Endothelial cell (in vitro differentiated cells): ENCODE results near the gene RBM38. TPM values are rescaled to one million over a fixed set of nuclear protein-coding genes. Genes with fewer than 3 reads are reported as not detected.

Experiments used
- DNase-seq: peaks from one replicate; pipeline ENCODE4 v3.0.0; 2021; ENCODE audit warnings: low spot score
- H3K27ac Mint-ChIP-seq: one replicate; pipeline ENCODE4 v1.8.0; 2021; ENCODE audit warnings: mixed read lengths, inconsistent platforms; ENCODE audit not compliant: unreplicated experiment
- H3K27me3 Mint-ChIP-seq: one replicate; pipeline ENCODE4 v1.8.0; 2021; ENCODE audit warnings: mild to moderate bottlenecking, moderate library complexity, mixed read lengths, inconsistent platforms; ENCODE audit not compliant: unreplicated experiment
- H3K36me3 Mint-ChIP-seq: one replicate; pipeline ENCODE4 v1.8.0; 2021; ENCODE audit warnings: mild to moderate bottlenecking, low read depth, mixed read lengths, inconsistent platforms; ENCODE audit not compliant: unreplicated experiment
- H3K4me1 Mint-ChIP-seq: one replicate; pipeline ENCODE4 v1.8.0; 2021; ENCODE audit warnings: mild to moderate bottlenecking, mixed read lengths, inconsistent platforms; ENCODE audit not compliant: unreplicated experiment
- H3K4me3 Mint-ChIP-seq: one replicate; pipeline ENCODE4 v1.8.0; 2021; ENCODE audit warnings: mild to moderate bottlenecking, mixed read lengths, inconsistent platforms; ENCODE audit not compliant: unreplicated experiment
- H3K9me3 Mint-ChIP-seq: one replicate; pipeline ENCODE4 v1.8.0; 2021; ENCODE audit warnings: mixed read lengths, inconsistent platforms; ENCODE audit not compliant: unreplicated experiment
- CTCF ChIP-seq: fragments of 200-600 bp; sonication (generic); IDR thresholded peaks from one replicate; pipeline ENCODE4 v1.5.0; 2021; ENCODE audit warnings: antibody characterized with exemption; ENCODE audit not compliant: unreplicated experiment
- total RNA-seq: library from RNA; stranded (reverse); fragmentation: NEBNext Ultra II Directional; extraction: Animal tissue kit (Norgen Biotek cat#: 25700); gene quantifications from one replicate; pipeline ENCODE4 v1.2.1, GENCODE V29; 2021; ENCODE audit not compliant: unreplicated experiment

Gene RBM38
- total RNA-seq, 1 donor from 2014 or later: 23.6 TPM

- Mint-ChIP-seq H3K4me1 (no peaks in the 10 kb centered on the region), H3K9me3 (no peaks in the 10 kb centered on the region), H3K4me3 (no peak overlapping the region), H3K36me3 (no peaks in the 10 kb centered on the region), H3K27me3 (peaks cover 7% of the 10 kb centered on the region), H3K27ac (no peak overlapping the region)
- no peak for TF ChIP-seq CTCF
- DNase-seq: no peak
Measured at GRCh38 chr20:57442158-57442887, 51.1 kb downstream of the RBM38 start.

- Mint-ChIP-seq H3K27me3 (peaks cover 7% of the 10 kb centered on the region), H3K36me3 (no peaks in the 10 kb centered on the region), H3K4me3 (no peak overlapping the region), H3K9me3 (no peaks in the 10 kb centered on the region), H3K27ac (no peak overlapping the region), H3K4me1 (no peaks in the 10 kb centered on the region)
- DNase-seq: no peak
- TF ChIP-seq CTCF: no peak
Measured at GRCh38 chr20:57442888-57443239, 51.7 kb downstream of the RBM38 start.

GRCh38 chr20:57443349-57444265 lies 52.4 kb downstream of the RBM38 start:
- Mint-ChIP-seq H3K27ac (no peak overlapping the region), H3K9me3 (no peaks in the 10 kb centered on the region), H3K4me1 (no peaks in the 10 kb centered on the region), H3K4me3 (no peak overlapping the region), H3K36me3 (no peaks in the 10 kb centered on the region), H3K27me3 (peaks cover 8% of the 10 kb centered on the region)
- no peak for TF ChIP-seq CTCF
- DNase-seq: no peak

GRCh38 chr20:57444394-57445048 lies 53.3 kb downstream of the RBM38 start:
- no peak overlapping the region for H3K27ac Mint-ChIP-seq
- TF ChIP-seq CTCF: no peak
- H3K27me3 Mint-ChIP-seq: peaks cover 9% of the 10 kb centered on the region

More at GRCh38 chr20:57444394-57445048, 53.3 kb downstream of the RBM38 start:
- Mint-ChIP-seq H3K4me1 (peaks cover 3% of the 10 kb centered on the region), H3K4me3 (no peak overlapping the region), H3K9me3 (no peaks in the 10 kb centered on the region), H3K36me3 (no peaks in the 10 kb centered on the region)
- no peak for DNase-seq
